ENCODE measurements around the gene MTARC1.

GRCh38 chr1:220784751-220785150, 2.0 kb upstream of the MTARC1 start:
- TF ChIP-seq, protein P1, sequence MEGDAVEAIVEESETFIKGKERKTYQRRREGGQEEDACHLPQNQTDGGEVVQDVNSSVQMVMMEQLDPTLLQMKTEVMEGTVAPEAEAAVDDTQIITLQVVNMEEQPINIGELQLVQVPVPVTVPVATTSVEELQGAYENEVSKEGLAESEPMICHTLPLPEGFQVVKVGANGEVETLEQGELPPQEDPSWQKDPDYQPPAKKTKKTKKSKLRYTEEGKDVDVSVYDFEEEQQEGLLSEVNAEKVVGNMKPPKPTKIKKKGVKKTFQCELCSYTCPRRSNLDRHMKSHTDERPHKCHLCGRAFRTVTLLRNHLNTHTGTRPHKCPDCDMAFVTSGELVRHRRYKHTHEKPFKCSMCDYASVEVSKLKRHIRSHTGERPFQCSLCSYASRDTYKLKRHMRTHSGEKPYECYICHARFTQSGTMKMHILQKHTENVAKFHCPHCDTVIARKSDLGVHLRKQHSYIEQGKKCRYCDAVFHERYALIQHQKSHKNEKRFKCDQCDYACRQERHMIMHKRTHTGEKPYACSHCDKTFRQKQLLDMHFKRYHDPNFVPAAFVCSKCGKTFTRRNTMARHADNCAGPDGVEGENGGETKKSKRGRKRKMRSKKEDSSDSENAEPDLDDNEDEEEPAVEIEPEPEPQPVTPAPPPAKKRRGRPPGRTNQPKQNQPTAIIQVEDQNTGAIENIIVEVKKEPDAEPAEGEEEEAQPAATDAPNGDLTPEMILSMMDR (IDR thresholded peaks at IDR 0.05) = no peak
- TF ChIP-seq POLR2A (IDR thresholded peaks at IDR 0.05) = no peak
